B cell (primary cell): ENCODE data around the gene MRPS22.

Experiments
- EZH2 ChIP-seq: IDR thresholded peaks from 2 replicates; pipeline ENCODE4 v1.6.1; 2012; ENCODE audit warnings: borderline replicate concordance, low read depth, mild to moderate bottlenecking, moderate library complexity, low read length; ENCODE audit not compliant: insufficient read depth, poor library complexity, severe bottlenecking
- TF ChIP-seq, protein P1 (sequence below): fragments of 200-600 bp; IDR thresholded peaks from one replicate; pipeline ENCODE4 v1.8.0; 2022; ENCODE audit warnings: antibody characterized with exemption, mild to moderate bottlenecking

DNA sequence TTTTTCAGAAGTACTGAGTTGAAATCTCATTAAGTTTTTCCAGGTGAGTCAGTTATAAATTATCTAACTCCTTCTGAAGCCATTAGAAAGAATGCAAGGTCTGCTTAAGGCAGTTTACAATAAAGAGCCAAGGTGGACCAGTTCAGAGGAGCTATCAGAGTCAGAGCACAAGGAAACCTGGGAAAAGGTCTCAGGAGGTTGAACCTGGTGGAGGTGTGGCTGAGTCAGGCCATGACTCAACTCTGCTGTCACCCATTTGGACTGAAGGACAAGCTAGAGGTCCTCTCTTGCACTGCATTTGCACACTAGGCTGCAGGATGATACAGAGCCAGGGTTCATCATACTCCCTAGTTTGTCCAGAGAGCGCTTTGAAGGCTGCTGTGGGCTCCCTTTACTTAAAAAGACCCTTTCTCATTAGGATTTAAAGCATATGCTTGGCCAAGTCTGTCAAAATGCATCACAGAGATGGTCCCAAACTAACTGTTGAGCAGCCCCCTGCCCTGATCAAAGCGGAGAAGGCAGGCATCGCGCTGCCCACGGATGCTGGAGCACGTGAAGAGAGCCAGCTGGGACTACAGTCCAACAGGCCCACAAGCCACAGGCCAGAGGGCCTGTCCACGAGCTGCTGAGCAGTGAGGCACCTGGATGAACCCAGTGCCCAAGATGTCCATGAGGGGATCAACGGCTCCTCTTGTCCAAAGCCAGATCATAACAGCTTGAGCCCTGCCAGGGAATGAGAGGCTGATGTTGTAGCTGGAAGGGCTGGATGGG, 26.0 kb upstream of the MRPS22 start:
- TF ChIP-seq, protein P1, sequence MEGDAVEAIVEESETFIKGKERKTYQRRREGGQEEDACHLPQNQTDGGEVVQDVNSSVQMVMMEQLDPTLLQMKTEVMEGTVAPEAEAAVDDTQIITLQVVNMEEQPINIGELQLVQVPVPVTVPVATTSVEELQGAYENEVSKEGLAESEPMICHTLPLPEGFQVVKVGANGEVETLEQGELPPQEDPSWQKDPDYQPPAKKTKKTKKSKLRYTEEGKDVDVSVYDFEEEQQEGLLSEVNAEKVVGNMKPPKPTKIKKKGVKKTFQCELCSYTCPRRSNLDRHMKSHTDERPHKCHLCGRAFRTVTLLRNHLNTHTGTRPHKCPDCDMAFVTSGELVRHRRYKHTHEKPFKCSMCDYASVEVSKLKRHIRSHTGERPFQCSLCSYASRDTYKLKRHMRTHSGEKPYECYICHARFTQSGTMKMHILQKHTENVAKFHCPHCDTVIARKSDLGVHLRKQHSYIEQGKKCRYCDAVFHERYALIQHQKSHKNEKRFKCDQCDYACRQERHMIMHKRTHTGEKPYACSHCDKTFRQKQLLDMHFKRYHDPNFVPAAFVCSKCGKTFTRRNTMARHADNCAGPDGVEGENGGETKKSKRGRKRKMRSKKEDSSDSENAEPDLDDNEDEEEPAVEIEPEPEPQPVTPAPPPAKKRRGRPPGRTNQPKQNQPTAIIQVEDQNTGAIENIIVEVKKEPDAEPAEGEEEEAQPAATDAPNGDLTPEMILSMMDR, result no peak
- TF ChIP-seq EZH2, result no peak
